Upper lobe of left lung (tissue), 4 donors: ENCODE measurements around the gene ESPNL.

ENCODE experiments used
- CTCF ChIP-seq, 6 experiments: fragments of 450-650 bp in 4 of 6; fragments of 200-600 bp in 2 of 6; sonication (generic) in 2 of 6; IDR thresholded peaks; one replicate each; pipeline ENCODE4 v1.5.1; 2016 to 2019; ENCODE audit warnings: antibody characterized with exemption in 6 of 6
- POLR2AphosphoS5 ChIP-seq, 2 donors: sonication (generic); formaldehyde crosslinking; IDR thresholded peaks; one replicate each; pipeline ENCODE4 v1.5.1; 2017; ENCODE audit warnings: antibody characterized with exemption in 2 of 2

- TF ChIP-seq CTCF (IDR thresholded peaks at IDR 0.05) (no peak), POLR2AphosphoS5 (IDR thresholded peaks at IDR 0.05) (no peak)
Observed at GRCh38 chr2:238171575-238172187, 71.5 kb downstream of the ESPNL start.
